ENCODE measurements around the gene QRFP. TPM values are rescaled to one million over a fixed set of nuclear protein-coding genes. Genes with fewer than 3 reads are reported as not detected.
"Not testable (repeated sequence)": the region's sequence is repeated elsewhere in the genome, so short reads cannot be mapped to it uniquely, and the experiment has no call there.

Gene QRFP
- total and polyA plus RNA-seq, 5 experiments from 2014 or later = not detected

DNA sequence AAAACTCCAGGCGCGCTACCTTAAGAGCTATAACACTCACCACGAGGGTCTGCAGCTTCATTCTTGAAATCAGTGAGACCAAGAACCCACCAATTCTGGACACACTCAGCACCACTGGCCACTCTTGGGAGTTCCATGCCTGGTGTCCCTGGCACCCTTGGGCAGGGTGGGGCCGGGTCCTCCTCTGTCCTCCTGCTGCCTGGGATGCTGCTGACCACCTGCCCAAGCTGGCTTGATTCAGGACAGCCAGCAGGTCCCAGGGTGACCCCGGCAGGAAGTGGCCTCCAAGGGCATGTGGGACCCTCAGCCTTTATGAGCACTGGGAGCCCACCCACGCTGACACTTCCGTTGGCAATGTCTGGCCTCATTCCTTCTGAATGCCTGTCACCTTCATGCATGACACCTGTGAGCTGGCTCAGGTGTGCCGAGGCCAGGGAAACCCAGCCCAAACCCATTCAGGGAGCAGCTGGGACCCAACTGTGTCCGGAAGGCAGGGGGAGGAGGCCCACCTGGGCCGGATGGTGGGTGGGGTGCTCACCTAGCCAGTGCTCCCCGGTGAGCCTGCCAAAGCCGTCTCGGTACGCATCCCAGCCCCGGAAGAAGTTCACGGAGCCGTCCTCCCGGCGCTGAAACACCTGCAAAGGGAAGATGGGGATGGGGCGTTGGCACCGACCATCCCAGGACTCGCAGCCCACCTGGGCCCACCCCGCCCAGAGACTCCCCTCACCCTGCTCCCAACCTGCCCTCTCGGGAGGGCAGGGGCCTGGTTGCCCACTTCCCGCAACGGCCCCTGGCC is 14.8 kb upstream of the QRFP start:
- Mint-ChIP-seq H3K4me1 (peaks cover 0 to 3% (median 0%) of the 10 kb centered on the region in 4 donors), H3K27me3 (peaks cover 0 to 2% (median 0%) of the 10 kb centered on the region in 5 donors), H3K4me3 (no peak overlapping the region), H3K27ac (no peak overlapping the region), H3K9me3 (no peaks in the 10 kb centered on the region), H3K36me3 (no peaks in the 10 kb centered on the region)
- POLR2A ChIA-PET = no interaction called here
- DNase-seq (no peak), ATAC-seq (no peak)

DNA sequence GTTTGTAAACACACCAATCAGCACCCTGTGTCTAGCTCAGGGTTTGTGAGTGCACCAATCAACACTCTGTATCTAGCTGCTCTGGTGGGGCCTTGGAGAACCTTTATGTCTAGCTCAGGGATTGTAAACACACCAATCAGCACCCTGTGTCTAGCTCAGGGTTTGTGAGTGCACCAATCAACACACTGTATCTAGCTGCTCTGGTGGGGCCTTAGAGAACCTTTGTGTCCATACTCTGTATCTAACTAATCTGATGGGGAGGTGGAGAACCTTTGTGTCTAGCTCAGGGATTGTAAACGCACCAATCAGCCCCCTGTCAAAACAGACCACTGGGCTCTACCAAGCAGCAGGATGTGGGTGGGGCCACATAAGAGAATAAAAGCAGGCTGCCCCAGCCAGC is 14.1 kb upstream of the QRFP start:
- H3K27me3 Mint-ChIP-seq, H3K4me1 Mint-ChIP-seq, ATAC-seq, H3K27ac Mint-ChIP-seq, DNase-seq, H3K4me3 Mint-ChIP-seq, H3K36me3 Mint-ChIP-seq, POLR2A ChIA-PET, H3K9me3 Mint-ChIP-seq: not testable (repeated sequence)

DNA sequence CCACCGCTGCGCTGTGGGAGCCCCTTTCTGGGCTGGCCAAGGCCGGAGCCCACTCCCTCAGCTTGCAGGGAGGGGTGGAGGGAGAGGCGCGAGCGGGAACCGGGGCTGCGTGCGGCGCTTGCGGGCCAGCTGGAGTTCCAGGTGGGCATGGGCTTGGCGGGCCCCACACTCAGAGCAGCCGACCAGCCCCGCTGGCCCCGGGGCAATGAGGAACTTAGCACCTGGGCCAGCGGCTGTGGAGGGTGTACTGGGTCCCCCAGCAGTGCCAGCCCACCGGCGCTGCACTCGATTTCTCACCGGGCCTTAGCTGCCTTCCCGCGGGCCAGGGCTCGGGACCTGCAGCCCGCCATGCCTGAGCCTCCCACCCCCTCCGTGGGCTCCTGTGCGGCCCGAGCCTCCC is 13.4 kb upstream of the QRFP start:
- POLR2A ChIA-PET, ATAC-seq, H3K36me3 Mint-ChIP-seq, H3K4me3 Mint-ChIP-seq, H3K27me3 Mint-ChIP-seq, H3K9me3 Mint-ChIP-seq, H3K27ac Mint-ChIP-seq, DNase-seq, H3K4me1 Mint-ChIP-seq: not testable (repeated sequence)

DNA sequence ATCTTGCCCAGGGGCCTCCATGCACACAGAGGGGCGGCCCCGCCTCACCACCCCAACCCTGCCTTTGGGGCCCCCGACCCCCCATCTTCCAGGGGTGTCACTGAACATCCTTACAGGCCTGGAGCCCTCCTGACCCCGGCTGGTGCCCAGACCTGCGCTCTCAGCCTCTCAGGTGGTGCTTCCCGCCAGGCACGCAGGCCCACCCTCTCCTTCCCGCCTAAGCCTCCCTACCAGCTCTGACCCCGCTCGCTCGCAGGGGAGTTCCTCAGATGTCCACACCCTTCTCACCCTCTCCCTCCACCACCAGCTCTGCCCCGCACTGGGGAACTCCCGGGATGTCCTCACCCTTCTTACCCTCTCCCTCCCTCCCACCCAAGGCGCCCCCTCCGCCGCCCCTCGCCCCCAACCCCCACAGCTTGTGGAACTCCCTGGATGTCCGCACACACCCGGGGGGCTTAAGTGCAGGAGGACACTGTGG is 12.3 kb upstream of the QRFP start:
- ATAC-seq = no peak
- H3K27me3 Mint-ChIP-seq = peaks cover 0 to 2% (median 0%) of the 10 kb centered on the region in 5 donors

DNA sequence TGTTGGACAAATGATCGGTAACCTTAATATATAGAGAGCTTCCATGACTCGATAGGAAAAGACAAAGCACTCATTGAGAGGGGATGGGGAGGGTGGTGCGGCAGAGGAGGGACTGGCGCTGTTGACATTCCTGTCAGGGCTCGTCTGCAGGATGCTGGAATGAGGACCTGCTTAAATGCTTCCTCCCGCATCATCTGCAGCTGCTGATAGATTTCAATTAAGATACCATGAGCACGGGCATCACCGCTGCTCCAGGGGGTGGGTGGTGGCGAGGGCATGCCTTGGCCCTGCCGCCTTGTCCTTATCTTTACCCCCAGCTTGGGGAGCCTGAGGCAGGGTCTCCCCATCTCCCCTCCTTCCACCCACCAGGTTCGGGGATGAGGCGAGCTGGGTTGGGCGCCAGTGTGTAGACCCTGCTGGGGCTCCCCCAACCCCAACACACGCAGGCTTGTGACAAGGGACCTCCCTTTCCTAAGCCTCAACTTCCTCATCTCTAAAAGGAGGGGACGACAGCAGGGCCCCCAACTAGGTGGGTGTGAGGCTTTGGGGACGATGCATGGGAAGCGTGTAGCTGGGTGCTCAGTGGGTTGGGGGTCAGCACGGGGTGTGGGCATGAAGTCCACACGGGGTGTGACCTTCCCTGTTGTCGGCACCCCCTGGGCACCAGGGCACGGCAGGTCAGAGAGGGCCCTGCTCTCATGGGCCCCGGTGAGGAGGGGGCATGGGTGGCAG is 11.7 kb upstream of the QRFP start:
- no peak overlapping the region for H3K27ac Mint-ChIP-seq
- no peak for ATAC-seq
- no peak overlapping the region for H3K4me3 Mint-ChIP-seq
- H3K9me3 Mint-ChIP-seq = no peaks in the 10 kb centered on the region
- DNase-seq = no peak
- POLR2A ChIA-PET = no interaction called here
- no peaks in the 10 kb centered on the region for H3K36me3 Mint-ChIP-seq
- peaks cover 0 to 5% (median 2%) of the 10 kb centered on the region in 5 donors for H3K27me3 Mint-ChIP-seq
- H3K4me1 Mint-ChIP-seq = peaks cover 0 to 5% (median 0%) of the 10 kb centered on the region in 4 donors

More for the DNA sequence above, 12.3 kb upstream of the QRFP start:
- H3K4me1 Mint-ChIP-seq = peaks cover 0 to 3% (median 0%) of the 10 kb centered on the region in 4 donors
- no peak overlapping the region for H3K4me3 Mint-ChIP-seq
- no peak for DNase-seq
- H3K9me3 Mint-ChIP-seq = no peaks in the 10 kb centered on the region
- POLR2A ChIA-PET = no interaction called here
- no peaks in the 10 kb centered on the region for H3K36me3 Mint-ChIP-seq
- no peak overlapping the region for H3K27ac Mint-ChIP-seq

DNA sequence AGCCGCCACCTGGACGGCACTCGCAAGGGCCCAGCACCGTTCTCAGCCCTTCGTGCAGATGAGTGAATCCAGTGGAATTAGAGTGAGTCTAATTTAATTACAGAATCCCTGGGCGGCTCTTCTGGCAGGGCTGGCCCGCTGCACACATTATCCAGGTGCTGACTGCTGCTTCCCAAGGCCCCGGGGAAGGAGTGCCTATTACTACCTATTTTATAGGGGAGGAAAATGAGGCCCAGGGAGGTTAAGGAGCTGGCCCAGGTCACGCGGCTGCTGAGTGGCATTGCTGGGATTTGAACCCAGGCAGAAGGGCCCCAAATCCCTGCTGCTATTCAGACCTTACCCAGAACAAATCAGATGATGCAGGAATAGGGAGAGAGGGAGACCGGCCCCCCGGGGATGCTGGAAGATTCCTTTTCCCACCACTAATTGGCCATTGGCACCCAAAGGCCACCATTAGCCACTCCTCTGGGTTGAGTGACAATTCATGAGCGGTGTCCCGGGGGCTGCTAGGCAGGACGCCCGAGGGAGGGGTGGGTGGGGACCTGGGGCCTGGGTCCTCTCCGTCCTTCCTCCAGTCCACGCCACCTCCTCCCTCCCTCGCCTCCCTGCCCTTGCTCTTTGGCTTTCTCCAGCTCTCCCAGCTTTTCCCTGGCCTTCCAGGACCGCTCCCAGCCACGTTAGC is 10.3 kb upstream of the QRFP start:
- no peak for ATAC-seq
- H3K9me3 Mint-ChIP-seq = no peaks in the 10 kb centered on the region

DNA sequence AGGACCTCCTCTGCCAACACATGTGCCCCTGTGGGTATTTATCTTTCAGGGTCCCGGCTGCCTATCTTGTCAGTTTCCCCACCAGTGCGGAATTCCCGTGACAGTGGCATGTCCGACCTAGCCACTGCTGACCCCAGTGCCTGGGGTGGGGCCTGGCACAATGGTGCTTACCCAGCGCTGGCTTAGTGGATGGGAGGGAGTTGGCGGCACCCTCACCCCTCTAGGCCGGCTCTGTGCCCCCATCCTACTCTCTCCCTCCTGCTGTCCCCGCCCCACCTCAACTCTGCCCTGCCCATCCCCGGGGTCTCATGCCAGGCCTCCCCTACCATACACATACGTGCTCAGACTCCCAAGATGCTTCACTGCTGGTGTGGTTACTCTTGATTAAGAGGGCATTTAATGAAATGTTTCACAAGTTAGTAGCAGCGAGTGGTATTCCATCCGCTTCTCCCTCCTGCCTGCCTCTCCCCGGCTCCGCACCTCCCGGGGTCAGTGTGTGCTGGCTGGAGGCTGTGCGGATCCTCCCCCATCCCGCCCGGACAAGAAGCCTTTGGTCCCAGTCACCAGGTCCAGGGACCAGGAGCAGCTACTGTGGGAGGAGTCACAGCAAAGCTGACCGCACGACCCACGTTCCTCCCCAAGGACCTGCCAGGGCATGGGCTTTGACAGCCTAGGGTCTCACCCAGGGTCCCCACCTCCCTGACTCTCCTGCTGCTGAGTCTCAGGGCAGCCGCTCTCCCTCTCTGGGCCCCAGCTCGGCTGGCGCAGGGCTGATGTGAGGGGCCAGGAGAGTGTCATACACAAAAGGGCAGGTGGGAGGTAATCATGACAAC is 9.5 kb upstream of the QRFP start:
- H3K27me3 Mint-ChIP-seq = peaks cover 0 to 5% (median 2%) of the 10 kb centered on the region in 5 donors
- POLR2A ChIA-PET = no interaction called here
- H3K36me3 Mint-ChIP-seq = no peaks in the 10 kb centered on the region
- ATAC-seq (no peak), DNase-seq (no peak)
- H3K27ac Mint-ChIP-seq = no peak overlapping the region
- H3K9me3 Mint-ChIP-seq = no peaks in the 10 kb centered on the region
- H3K4me3 Mint-ChIP-seq = no peak overlapping the region
- peaks cover 0 to 5% (median 0%) of the 10 kb centered on the region in 4 donors for H3K4me1 Mint-ChIP-seq

More for the DNA sequence above, 10.3 kb upstream of the QRFP start:
- peaks cover 0 to 5% (median 0%) of the 10 kb centered on the region in 4 donors for H3K4me1 Mint-ChIP-seq
- H3K27ac Mint-ChIP-seq = no peak overlapping the region
- POLR2A ChIA-PET = interaction anchor here (0.7 kb wide), 1 partner anchor 128 kb away, joined by 5 read pairs; no protein-coding TSS in a partner anchor
- no peaks in the 10 kb centered on the region for H3K36me3 Mint-ChIP-seq
- DNase-seq = no peak
- H3K27me3 Mint-ChIP-seq = peaks cover 0 to 5% (median 2%) of the 10 kb centered on the region in 5 donors
- H3K4me3 Mint-ChIP-seq = no peak overlapping the region

DNA sequence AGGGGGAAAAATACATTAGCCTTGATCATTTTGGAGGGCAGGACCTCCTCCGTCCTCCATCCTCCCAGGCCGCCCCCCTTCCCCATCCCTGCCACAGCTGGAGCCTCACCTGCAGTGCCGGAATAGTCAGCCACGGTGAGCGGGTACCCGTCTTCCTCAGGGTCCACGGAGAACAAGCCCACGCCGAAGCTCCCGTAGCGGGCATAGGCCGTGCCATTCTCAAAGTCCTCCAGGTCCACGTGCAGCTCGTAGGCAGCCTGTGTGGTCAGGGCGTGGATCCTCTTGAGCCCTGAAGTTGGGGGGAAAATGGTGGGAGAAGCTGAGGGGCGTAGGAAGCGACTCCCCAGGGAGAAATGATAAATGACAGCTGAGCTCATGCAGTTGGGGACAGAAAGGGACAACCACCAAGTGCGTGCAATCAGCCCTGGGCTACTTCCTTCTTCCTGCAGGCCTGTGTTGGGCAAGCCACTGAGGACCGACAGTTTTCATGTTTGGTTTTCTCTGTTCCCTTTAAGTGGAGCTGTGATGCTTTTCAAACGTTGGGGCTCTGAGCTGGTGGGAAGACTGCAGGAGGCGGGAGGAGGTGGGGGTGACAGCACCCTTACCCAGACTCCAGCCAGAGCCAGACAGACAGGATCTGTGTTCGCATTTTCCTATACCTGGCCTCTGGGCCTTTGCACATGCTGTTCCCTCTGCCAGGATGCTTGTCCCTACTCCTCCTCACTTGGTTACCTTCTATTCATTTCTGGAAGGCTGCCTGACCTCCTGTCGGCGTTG is 8.7 kb upstream of the QRFP start:
- DNase-seq (no peak), ATAC-seq (no peak)
- POLR2A ChIA-PET = no interaction called here
- Mint-ChIP-seq H3K36me3 (no peaks in the 10 kb centered on the region), H3K4me1 (peaks cover 0 to 3% (median 0%) of the 10 kb centered on the region in 4 donors), H3K27me3 (peaks cover 0 to 11% (median 2%) of the 10 kb centered on the region in 5 donors), H3K27ac (no peak overlapping the region), H3K4me3 (peak overlapping the region in 1 of 10 donors; percentile 29), H3K9me3 (no peaks in the 10 kb centered on the region)

DNA sequence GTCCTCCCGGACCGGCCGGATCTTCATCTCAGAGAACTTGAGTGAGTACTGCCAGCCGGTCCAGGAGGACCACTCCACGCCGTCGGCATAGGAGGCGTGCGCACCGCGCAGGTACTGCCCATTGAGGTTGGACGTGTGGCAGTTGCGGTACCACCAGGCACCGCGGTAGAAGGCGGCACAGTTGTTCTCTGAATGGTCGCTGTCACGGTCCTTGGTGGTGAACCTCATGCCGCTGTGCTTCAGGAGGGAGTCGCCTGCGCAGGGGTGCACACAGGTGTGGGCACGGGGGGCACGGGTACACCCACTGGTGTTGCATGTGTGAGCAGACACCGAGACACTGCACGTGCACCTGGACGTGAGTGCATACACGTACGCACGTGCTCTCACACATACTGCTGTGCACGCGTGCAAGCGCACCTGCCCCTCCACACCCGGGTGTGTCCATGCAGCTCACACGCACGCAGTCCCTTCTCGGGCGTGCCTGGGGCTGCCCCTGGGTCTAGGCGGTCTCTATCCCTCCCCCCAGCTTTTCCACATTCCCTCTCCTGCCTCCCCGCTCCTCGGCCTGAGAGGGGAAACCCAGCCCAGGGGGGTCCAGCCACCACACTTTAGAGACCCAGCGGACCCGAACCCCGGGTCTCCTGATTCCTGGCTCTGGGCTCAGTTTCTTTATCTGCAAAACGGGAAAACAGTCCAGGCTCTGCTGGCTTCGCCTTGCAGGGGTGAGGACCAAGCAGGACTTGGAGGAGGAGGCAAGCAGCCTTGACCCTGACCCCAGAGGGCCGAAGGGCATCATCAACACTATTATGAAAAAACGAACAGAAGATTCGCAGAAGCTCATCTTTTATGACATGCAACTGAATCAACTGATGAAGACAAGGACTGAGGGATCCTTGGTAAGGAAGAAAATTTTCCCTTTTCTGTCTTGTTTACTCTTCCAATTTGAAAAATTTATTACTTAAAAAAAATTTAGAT is 7.7 kb upstream of the QRFP start:
- H3K27ac Mint-ChIP-seq = no peak overlapping the region
- H3K36me3 Mint-ChIP-seq = no peaks in the 10 kb centered on the region
- H3K4me3 Mint-ChIP-seq = no peak overlapping the region
- H3K27me3 Mint-ChIP-seq = peaks cover 0 to 15% (median 3%) of the 10 kb centered on the region in 5 donors
- POLR2A ChIA-PET = no interaction called here
- H3K4me1 Mint-ChIP-seq = peaks cover 0 to 3% (median 0%) of the 10 kb centered on the region in 4 donors
- DNase-seq = no peak
- ATAC-seq = no peak
- no peaks in the 10 kb centered on the region for H3K9me3 Mint-ChIP-seq

DNA sequence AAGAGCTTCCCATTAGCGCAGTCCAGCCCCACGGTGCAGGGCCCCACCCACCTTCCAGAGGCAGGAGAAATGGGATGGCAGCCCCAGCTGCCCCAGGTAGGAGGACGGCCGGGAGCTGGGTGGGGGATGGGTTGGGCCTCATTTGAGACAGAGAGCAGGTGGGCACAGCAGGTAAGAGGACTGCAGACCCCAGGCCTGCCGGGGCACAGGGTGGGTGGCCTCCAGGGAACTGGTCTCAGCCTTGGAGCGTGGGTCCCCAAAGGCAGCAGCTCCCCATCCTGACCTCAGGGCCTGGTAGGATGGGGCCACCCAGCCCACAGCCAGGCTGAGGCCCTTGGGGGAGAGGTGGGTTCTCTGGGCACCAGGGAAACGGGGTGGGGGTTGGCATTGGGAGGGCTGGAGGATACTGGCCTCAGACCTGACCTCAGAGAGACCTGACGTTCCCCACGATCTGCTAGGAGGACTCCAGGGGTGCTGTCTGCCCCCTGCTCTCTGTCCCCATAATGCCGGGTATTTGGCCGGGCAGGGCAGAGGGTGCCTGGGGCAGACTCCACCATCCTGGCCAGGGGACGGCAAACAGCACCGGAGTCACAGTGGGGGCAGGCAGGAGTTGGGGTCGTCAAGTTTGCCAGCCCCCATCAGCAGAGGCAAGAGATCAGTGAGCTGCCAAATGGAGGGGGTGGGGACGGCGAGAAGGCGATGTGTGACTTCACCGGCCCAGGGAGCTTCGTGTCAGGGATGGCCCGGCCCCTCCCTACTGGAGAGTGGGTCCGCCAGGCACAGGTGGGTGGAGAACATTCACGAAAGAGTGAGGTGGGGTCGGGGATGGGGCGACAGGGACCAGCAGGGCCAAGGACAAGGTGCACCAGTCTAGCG is 6.8 kb upstream of the QRFP start:
- peaks cover 0 to 3% (median 0%) of the 10 kb centered on the region in 4 donors for H3K4me1 Mint-ChIP-seq
- H3K36me3 Mint-ChIP-seq = no peaks in the 10 kb centered on the region
- peaks cover 0 to 15% (median 3%) of the 10 kb centered on the region in 5 donors for H3K27me3 Mint-ChIP-seq
- DNase-seq (no peak), ATAC-seq (no peak)
- no peaks in the 10 kb centered on the region for H3K9me3 Mint-ChIP-seq
- POLR2A ChIA-PET = no interaction called here
- no peak overlapping the region for H3K4me3 Mint-ChIP-seq
- H3K27ac Mint-ChIP-seq = no peak overlapping the region

All from naive thymus-derived CD8-positive, alpha-beta T cell (primary cell).